SU-DHL-6 (cell line): Measurements from ENCODE around the gene DCDC1.

ENCODE experiments used
- H2AFZ ChIP-seq: fragments of 200-600 bp; sonication (generic); 2 replicates; pipeline ENCODE4 v1.6.1; 2014; ENCODE audit warnings: low read depth, mild to moderate bottlenecking, moderate library complexity, mixed read lengths, antibody characterized with exemption, low read length; ENCODE audit not compliant: severe bottlenecking
- H3F3A ChIP-seq: fragments of 200-600 bp; shearing (Covaris generic); 2 replicates; pipeline ENCODE4 v1.6.0; 2016; ENCODE audit warnings: antibody characterized with exemption, mild to moderate bottlenecking; ENCODE audit not compliant: insufficient read depth
- H3K27ac ChIP-seq: fragments of 200-600 bp; sonication (generic); 2 replicates; pipeline ENCODE4 v1.5.1; 2016; ENCODE audit warnings: low read depth, mild to moderate bottlenecking, low read length, moderate library complexity, mixed read lengths
- H3K27me3 ChIP-seq: fragments of 200-600 bp; sonication (generic), shearing (Covaris generic); 2 replicates; pipeline ENCODE4 v1.6.0; 2014; ENCODE audit warnings: mild to moderate bottlenecking, low read length
- H3K36me3 ChIP-seq: fragments of 200-600 bp; sonication (generic); 2 replicates; pipeline ENCODE4 v1.6.1; 2014; ENCODE audit warnings: mild to moderate bottlenecking, low read length, mixed read lengths
- H3K4me2 ChIP-seq: fragments of 300-600, 200-600 bp; shearing (Covaris generic), sonication (generic); 2 replicates; pipeline ENCODE4 v1.6.0; 2014; ENCODE audit warnings: low read length, low read depth, mild to moderate bottlenecking; ENCODE audit not compliant: poor library complexity, severe bottlenecking
- H3K4me3 ChIP-seq: fragments of 200-600 bp; sonication (generic); 2 replicates; pipeline ENCODE4 v1.5.1; 2014; ENCODE audit warnings: antibody characterized with exemption, low read length, mild to moderate bottlenecking, mixed read lengths; ENCODE audit not compliant: insufficient read depth, poor library complexity, severe bottlenecking
- H3K79me2 ChIP-seq: fragments of 200-600 bp; sonication (generic); 2 replicates; pipeline ENCODE4 v1.6.1; 2014; ENCODE audit warnings: mild to moderate bottlenecking, low read length, moderate library complexity; ENCODE audit not compliant: insufficient read depth
- H3K9ac ChIP-seq: fragments of 200-600 bp; sonication (generic); 2 replicates; pipeline ENCODE4 v1.7.0; 2014; ENCODE audit warnings: mild to moderate bottlenecking, low read length
- H3K9me2 ChIP-seq: fragments of 200-600 bp; sonication (generic); replicated peaks from 2 replicates; pipeline ENCODE4 v1.6.1; 2014; ENCODE audit warnings: low read length; ENCODE audit not compliant: insufficient read depth
- H3K9me3 ChIP-seq: fragments of 200-600 bp; sonication (generic); 2 replicates; pipeline ENCODE4 v1.6.1; 2014; ENCODE audit warnings: low read length, mixed read lengths; ENCODE audit not compliant: insufficient read depth
- H4K20me1 ChIP-seq: fragments of 200-600 bp; sonication (generic); 2 replicates; pipeline ENCODE4 v1.6.1; 2014; ENCODE audit warnings: low read depth, mild to moderate bottlenecking, antibody characterized with exemption, low read length, moderate library complexity, mixed read lengths
- CTCF ChIP-seq: fragments of 200-600 bp; sonication (generic); IDR thresholded peaks from one replicate; pipeline ENCODE4 v1.5.1; 2017; ENCODE audit warnings: antibody characterized with exemption, mild to moderate bottlenecking, low read length, moderate library complexity; ENCODE audit not compliant: insufficient read depth, poor library complexity, severe bottlenecking
- EZH2phosphoT487 ChIP-seq: fragments of 200-600 bp; sonication (generic), shearing (Covaris generic); conservative IDR thresholded peaks from 2 replicates; pipeline ENCODE4 v1.6.1; 2018; ENCODE audit warnings: mild to moderate bottlenecking, antibody characterized with exemption, low read length, moderate library complexity, mixed read lengths

Gene DCDC1

DNA sequence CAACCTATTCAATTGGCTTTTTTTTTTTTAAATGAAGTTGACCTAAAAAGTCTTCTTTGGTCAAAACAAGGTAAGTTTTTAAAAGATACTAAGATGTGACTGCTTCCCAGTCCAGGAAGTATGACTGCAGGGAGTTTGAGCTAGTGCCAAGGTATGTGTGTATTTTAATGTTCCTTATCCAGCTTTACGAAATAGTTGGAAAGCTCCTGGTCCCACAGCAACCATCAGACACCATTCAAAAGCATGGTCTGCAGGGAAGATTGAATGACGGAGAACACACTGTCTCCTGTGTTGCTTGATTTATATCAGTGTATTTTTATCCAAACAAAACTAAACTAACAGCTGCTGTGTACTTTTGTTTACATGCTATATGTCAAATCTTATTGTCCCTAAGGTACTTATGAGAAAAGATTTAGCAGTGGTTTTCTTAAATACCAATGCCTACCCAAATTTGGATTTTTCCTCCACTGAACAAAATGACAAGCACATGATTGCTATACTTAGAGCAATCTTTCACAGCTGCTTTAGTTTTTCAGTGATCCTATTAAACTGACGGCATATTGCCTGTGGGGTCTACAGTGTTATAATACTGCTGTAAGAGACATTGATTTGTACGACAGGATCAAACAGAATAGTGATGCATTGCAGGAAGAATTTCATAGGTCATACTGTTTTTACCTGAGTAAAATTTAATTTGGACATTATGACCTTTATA, 122.9 kb downstream of the DCDC1 start:
- H3K36me3 ChIP-seq, result no peaks in the 10 kb centered on the region
- no peak overlapping the region for H3K9ac ChIP-seq
- TF ChIP-seq CTCF (no peak), EZH2phosphoT487 (no peak)
- no peaks in the 10 kb centered on the region for H3K9me2 ChIP-seq
- no peaks in the 10 kb centered on the region for H3K9me3 ChIP-seq
- no peaks in the 10 kb centered on the region for H4K20me1 ChIP-seq
- H3F3A ChIP-seq, result no peaks in the 10 kb centered on the region
- no peak overlapping the region for H3K4me3 ChIP-seq
- no peak overlapping the region for H3K27ac ChIP-seq
- H3K4me2 ChIP-seq, result no peak overlapping the region
- no peak overlapping the region for H2AFZ ChIP-seq
- no peaks in the 10 kb centered on the region for H3K79me2 ChIP-seq
- no peaks in the 10 kb centered on the region for H3K27me3 ChIP-seq

GRCh38 chr11:31243706-31244105, 125.8 kb downstream of the DCDC1 start:
- Histone ChIP-seq H3F3A (no peaks in the 10 kb centered on the region), H3K27me3 (no peaks in the 10 kb centered on the region), H3K9ac (no peak overlapping the region), H3K4me3 (no peak overlapping the region), H3K4me2 (no peak overlapping the region), H3K9me3 (no peaks in the 10 kb centered on the region), H3K27ac (no peak overlapping the region), H3K36me3 (no peaks in the 10 kb centered on the region), H3K79me2 (no peaks in the 10 kb centered on the region), H4K20me1 (no peaks in the 10 kb centered on the region), H3K9me2 (no peaks in the 10 kb centered on the region), H2AFZ (no peak overlapping the region)
- no peak for TF ChIP-seq EZH2phosphoT487

GRCh38 chr11:31240340-31240904, 129.1 kb downstream of the DCDC1 start:
- Histone ChIP-seq H3K27me3 (no peaks in the 10 kb centered on the region), H3K36me3 (no peaks in the 10 kb centered on the region), H3K9me2 (no peaks in the 10 kb centered on the region), H3K4me3 (no peak overlapping the region), H3K79me2 (no peaks in the 10 kb centered on the region), H4K20me1 (no peaks in the 10 kb centered on the region), H3K4me2 (no peak overlapping the region), H3K9ac (no peak overlapping the region), H3K9me3 (no peaks in the 10 kb centered on the region), H3F3A (no peaks in the 10 kb centered on the region), H3K27ac (no peak overlapping the region), H2AFZ (no peak overlapping the region)
- TF ChIP-seq CTCF, result peak; percentile 30
- no peak for TF ChIP-seq EZH2phosphoT487
